ENCODE measurements around the gene SEC24A.
"Not testable (repeated sequence)": the region's sequence is repeated elsewhere in the genome, so short reads cannot be mapped to it uniquely, and the experiment has no call there.

Gene SEC24A

GRCh38 chr5:134650660-134651059 is 2.1 kb downstream of the SEC24A start:
- DNase-seq, result not testable (repeated sequence)

- no peak for DNase-seq
Measured at GRCh38 chr5:134651531-134651930, 2.9 kb downstream of the SEC24A start.

GRCh38 chr5:134656690-134657089 is 8.1 kb downstream of the SEC24A start:
- peak; percentile 13 for DNase-seq

GRCh38 chr5:134659456-134659855 is 10.9 kb downstream of the SEC24A start:
- DNase-seq, result no peak

GRCh38 chr5:134659922-134660321 is 11.3 kb downstream of the SEC24A start:
- DNase-seq, result no peak

GRCh38 chr5:134662971-134663370 is 14.4 kb downstream of the SEC24A start:
- DNase-seq, result no peak

- no peak for DNase-seq
Measured at GRCh38 chr5:134664448-134664847, 15.9 kb downstream of the SEC24A start.

GRCh38 chr5:134673546-134673945 is 25.0 kb downstream of the SEC24A start:
- not testable (repeated sequence) for DNase-seq

- DNase-seq, result not testable (repeated sequence)
Measured at GRCh38 chr5:134677357-134677756, 28.8 kb downstream of the SEC24A start.

GRCh38 chr5:134690144-134690543 is 41.6 kb downstream of the SEC24A start:
- DNase-seq, result not testable (repeated sequence)

GRCh38 chr5:134692722-134693121 is 44.1 kb downstream of the SEC24A start:
- DNase-seq, result no peak

- DNase-seq, result no peak
Measured at GRCh38 chr5:134708301-134708700, 59.7 kb downstream of the SEC24A start.

- DNase-seq, result peak; percentile 4
Measured at GRCh38 chr5:134714120-134714519, 65.5 kb downstream of the SEC24A start.

- DNase-seq, result no peak
Measured at GRCh38 chr5:134714541-134714940, 66.0 kb downstream of the SEC24A start.

GRCh38 chr5:134715466-134715865 is 66.9 kb downstream of the SEC24A start:
- DNase-seq, result not testable (repeated sequence)

- no peak for DNase-seq
Measured at GRCh38 chr5:134724872-134725271, 76.3 kb downstream of the SEC24A start.

GRCh38 chr5:134732819-134733218 is 84.2 kb downstream of the SEC24A start:
- no peak for DNase-seq

GRCh38 chr5:134735243-134735642 is 86.7 kb downstream of the SEC24A start:
- no peak for DNase-seq

- no peak for DNase-seq
Measured at GRCh38 chr5:134736173-134736812, 87.7 kb downstream of the SEC24A start.

GRCh38 chr5:134738133-134738962 is 89.8 kb downstream of the SEC24A start, which contains the start of gene CAMLG:
CAMLG (plus strand) TSS chr5:134738548; CDS start chr5:134738621, 73 bp downstream.
- DNase-seq, result peak; percentile 97

GRCh38 chr5:134738963-134739661 is 90.5 kb downstream of the SEC24A start:
- peak; percentile 25 for DNase-seq

- no peak for DNase-seq
Measured at GRCh38 chr5:134741052-134741451, 92.5 kb downstream of the SEC24A start.

- DNase-seq, result no peak
Measured at GRCh38 chr5:134742134-134742533, 93.5 kb downstream of the SEC24A start.

GRCh38 chr5:134749415-134749814 is 100.8 kb downstream of the SEC24A start:
- no peak for DNase-seq
